Spleen (tissue), 11 donors: ENCODE results near the gene CAMLG. TPM values are rescaled to one million over a fixed set of nuclear protein-coding genes. Genes with fewer than 3 reads are reported as not detected.
"Not testable (repeated sequence)": the region's sequence is repeated elsewhere in the genome, so short reads cannot be mapped to it uniquely, and the experiment has no call there.

ENCODE experiments used
- DNase-seq: peaks from one replicate; pipeline ENCODE4 v3.0.0-alpha.2; 2020
- H3K27ac ChIP-seq, 8 donors: fragments of 200-600 bp; sonication (generic) in 7 of 8; 1 replicate in 4 of 8; 2 replicates in 4 of 8; pipeline versions ENCODE4 v1.5.0 to v1.8.0; 2016 to 2021; ENCODE audit warnings: inconsistent platforms in 4 of 8, mild to moderate bottlenecking in 4 of 8, moderate library complexity in 1 of 8
- H3K27me3 ChIP-seq, 7 donors: fragments of 200-600 bp; sonication (generic) in 6 of 7; replicated peaks in 1 of 7; 1 replicate in 4 of 7; 2 replicates in 3 of 7; pipeline versions ENCODE4 v1.5.0 to v1.8.0; 2016 to 2021; ENCODE audit warnings: inconsistent platforms in 3 of 7, mild to moderate bottlenecking in 1 of 7
- H3K36me3 ChIP-seq, 6 donors: fragments of 200-600 bp; sonication (generic) in 5 of 6; 1 replicate in 4 of 6; 2 replicates in 2 of 6; pipeline versions ENCODE4 v1.5.0 to v1.8.0; 2016 to 2021; ENCODE audit warnings: inconsistent platforms in 2 of 6
- H3K4me1 ChIP-seq, 6 donors: fragments of 200-600 bp; sonication (generic) in 5 of 6; 1 replicate in 3 of 6; 2 replicates in 3 of 6; pipeline versions ENCODE4 v1.5.0 to v1.8.0; 2016 to 2021; ENCODE audit warnings: inconsistent platforms in 3 of 6
- H3K4me3 ChIP-seq, 8 donors: fragments of 200-600 bp; sonication (generic) in 7 of 8; 1 replicate in 4 of 8; 2 replicates in 4 of 8; pipeline versions ENCODE4 v1.5.0 to v1.8.0; 2016 to 2021; ENCODE audit warnings: inconsistent platforms in 4 of 8, mild to moderate bottlenecking in 4 of 8, moderate library complexity in 2 of 8
- H3K9me3 ChIP-seq, 8 donors: fragments of 200-600 bp; sonication (generic) in 7 of 8; 1 replicate in 4 of 8; 2 replicates in 4 of 8; pipeline versions ENCODE4 v1.5.0 to v1.8.0; 2016 to 2021; ENCODE audit warnings: inconsistent platforms in 4 of 8
- CTCF ChIP-seq, 11 experiments: fragments of 200-600 bp in 7 of 11; fragments of 450-650 bp in 4 of 11; sonication (generic) in 4 of 11; IDR thresholded peaks in 8 of 11; conservative IDR thresholded peaks in 3 of 11; 1 replicate in 7 of 11; 2 replicates in 4 of 11; pipeline versions ENCODE4 v1.4.0 to v1.8.0; 2016 to 2021; ENCODE audit warnings: antibody characterized with exemption in 11 of 11, inconsistent platforms in 4 of 11, mild to moderate bottlenecking in 1 of 11
- POLR2A ChIP-seq, 3 donors: fragments of 450-650 bp; IDR thresholded peaks; one replicate each; pipeline ENCODE4 v1.5.1; 2017; ENCODE audit warnings: antibody characterized with exemption in 3 of 3, mild to moderate bottlenecking in 1 of 3
- POLR2AphosphoS5 ChIP-seq, 3 donors: sonication (generic); formaldehyde crosslinking; IDR thresholded peaks; one replicate each; pipeline ENCODE4 v1.5.1; 2017; ENCODE audit warnings: antibody characterized with exemption in 3 of 3
- WGBS, 5 donors: extraction: QIAGEN DNeasy Blood & Tissue Kit in 3 of 5; methylation state at CpG; one replicate each; pipeline versions ENCODE4 v1.1.5 to v1.1.7; 2013 to 2018; 5-methylcytosine and 5-hydroxymethylcytosine counted together
- intact Hi-C: fragments of 100-400 bp; cut with DNase I; formaldehyde crosslinking; loops from one replicate; pipeline ENCODE4 v1.15.0; 2023; ENCODE audit warnings: low total_unique reads
- polyA plus RNA-seq, 3 donors: library from polyadenylated mRNA; stranded (reverse); fragments of 200-250 nt; gene quantifications; one replicate each; pipeline ENCODE4 v1.2.1, GENCODE V29; 2013
- total RNA-seq, 7 donors: library from RNA; depleted of rRNA in 3 of 7; stranded (reverse); fragments of >200 nt in 3 of 7; fragmentation: NEBNext Ultra II Directional in 4 of 7; extraction: Animal tissue kit (Norgen Biotek cat#: 25700) in 4 of 7; gene quantifications; one replicate each; pipeline versions ENCODE4 v1.1.0 to v1.2.1, GENCODE V29; 2016 to 2021
- donor health status: healthy with polysubstance abuse.
- donor health status: DM: no; HTN: no; CAD: no; lungs with moderate emphysema.
- donor health status: DM: no; HTN: no; CAD: no.
- donor health status: Bipolar disorder and iron deficiency.
- donor health status: healthy.
- donor health status: DM: no; HTN: no; CAD: no.
- donor health status: DM: yes; HTN: yes; CAD: no.

CAMLG gene
- total and polyA plus RNA-seq, 10 donors = 16.3 to 55.7 (median 24.2) TPM

GRCh38 chr5:134742134-134742533, 3.8 kb downstream of the CAMLG start:
- no peak for DNase-seq
- H3K27ac ChIP-seq = no peak overlapping the region
- H3K27me3 ChIP-seq = no peaks in the 10 kb centered on the region
- peaks cover 0 to 53% (median 5%) of the 10 kb centered on the region in 6 donors for H3K36me3 ChIP-seq
- H3K4me3 ChIP-seq = no peak overlapping the region
- peaks cover 8 to 47% (median 30%) of the 10 kb centered on the region in 6 donors for H3K4me1 ChIP-seq
- TF ChIP-seq POLR2A (IDR thresholded peaks at IDR 0.05) (no peak), POLR2AphosphoS5 (IDR thresholded peaks at IDR 0.05) (no peak), CTCF (IDR thresholded peaks at IDR 0.05 in 8 of 11, conservative IDR thresholded peaks at IDR 0.05 in 3 of 11) (no peak)
- intact Hi-C loops = no loop called here
- H3K9me3 ChIP-seq = no peaks in the 10 kb centered on the region
- 93 to 98% (median 96%) methylated on average over 2 of the region's 2 CpGs for WGBS, 5 donors

- no peak overlapping the region for H3K27ac ChIP-seq
- 78 to 83% (median 79%) methylated on average over 3 of the region's 3 CpGs for WGBS, 5 donors
- no peaks in the 10 kb centered on the region for H3K27me3 ChIP-seq
- intact Hi-C loops = no loop called here
- no peak for DNase-seq
- H3K9me3 ChIP-seq = no peaks in the 10 kb centered on the region
- no peak overlapping the region for H3K4me3 ChIP-seq
- peaks cover 0 to 51% (median 13%) of the 10 kb centered on the region in 6 donors for H3K36me3 ChIP-seq
- TF ChIP-seq POLR2A (IDR thresholded peaks at IDR 0.05) (no peak), POLR2AphosphoS5 (IDR thresholded peaks at IDR 0.05) (no peak), CTCF (IDR thresholded peaks at IDR 0.05 in 8 of 11, conservative IDR thresholded peaks at IDR 0.05 in 3 of 11) (no peak)
- no peaks in the 10 kb centered on the region for H3K4me1 ChIP-seq
Measured at GRCh38 chr5:134749415-134749814, 11.1 kb downstream of the CAMLG start.

GRCh38 chr5:134758176-134758503, 19.8 kb downstream of the CAMLG start:
- intact Hi-C loops = no loop called here
- Histone ChIP-seq H3K27ac (peak overlapping the region; percentile 58 to 92 (median 83)), H3K27me3 (no peaks in the 10 kb centered on the region), H3K9me3 (no peaks in the 10 kb centered on the region), H3K36me3 (peaks cover 0 to 1% (median 0%) of the 10 kb centered on the region in 6 donors), H3K4me3 (peak overlapping the region; percentile 80 to 99 (median 96)), H3K4me1 (peaks cover 13 to 52% (median 41%) of the 10 kb centered on the region in 6 donors)
- DNase-seq = no peak
- no peak for TF ChIP-seq POLR2A (IDR thresholded peaks at IDR 0.05)
- TF ChIP-seq POLR2AphosphoS5 (IDR thresholded peaks at IDR 0.05) = no peak
- WGBS, 5 donors = 19 to 28% (median 22%) methylated on average over 9 of the region's 9 CpGs

- 0 to 1% (median 0%) methylated on average over 49 to 73 of the region's 73 CpGs for WGBS, 5 donors
- H3K9me3 ChIP-seq = no peaks in the 10 kb centered on the region
- peak; percentile 99 for DNase-seq
- H3K36me3 ChIP-seq = peaks cover 0 to 7% (median 1%) of the 10 kb centered on the region in 6 donors
- H3K27me3 ChIP-seq = no peaks in the 10 kb centered on the region
- TF ChIP-seq POLR2A (IDR thresholded peaks at IDR 0.05) (peak in 1 of 3 donors; percentile 35), CTCF (IDR thresholded peaks at IDR 0.05 in 8 of 11, conservative IDR thresholded peaks at IDR 0.05 in 3 of 11) (peak; percentile 41 to 96 (median 83)), POLR2AphosphoS5 (IDR thresholded peaks at IDR 0.05) (peak; percentile 93 to 96 (median 93))
- peak within 1 kb of the TSS; percentile 58 to 92 (median 83) for H3K27ac ChIP-seq
- H3K4me3 ChIP-seq = peak within 1 kb of the TSS; percentile 80 to 99 (median 96)
- H3K4me1 ChIP-seq = peaks cover 13 to 58% (median 45%) of the 10 kb centered on the region in 6 donors
- intact Hi-C loops = no loop called here
Measured at GRCh38 chr5:134758504-134759341, 20.4 kb downstream of the CAMLG start, which contains the start of gene DDX46. DDX46 (plus strand) TSS chr5:134758779; CDS start chr5:134758939, 160 bp downstream.

GRCh38 chr5:134767528-134768291, 29.4 kb downstream of the CAMLG start:
- H3K36me3 ChIP-seq = peaks cover 0 to 97% (median 88%) of the 10 kb centered on the region in 6 donors
- DNase-seq, intact Hi-C loops: not testable (repeated sequence)

More at GRCh38 chr5:134767528-134768291, 29.4 kb downstream of the CAMLG start:
- peaks cover 0 to 10% (median 6%) of the 10 kb centered on the region in 6 donors for H3K4me1 ChIP-seq
- H3K4me3 ChIP-seq, H3K27ac ChIP-seq, H3K9me3 ChIP-seq, H3K27me3 ChIP-seq: not testable (repeated sequence)
- WGBS, 5 donors = 87 to 97% (median 92%) methylated on average over 21 of the region's 21 CpGs
